ENCODE results near the gene DCST2. TPM values are rescaled to one million over a fixed set of nuclear protein-coding genes. Genes with fewer than 3 reads are reported as not detected.
A peak's percentile ranks its signal among the peaks of the same experiment; 100 is the strongest.

DCST2 gene
- total and polyA plus RNA-seq, 4 donors, result 0.31 to 1.7 (median 1.2) TPM

- Histone ChIP-seq H3K27ac (ENCODE audit: low read depth in 1 of 2, low read length in 1 of 2) (peak overlapping the region in 1 of 2 donors; percentile 37), H3K9me3 (ENCODE audit: control insufficient read depth in 4 of 4, insufficient read depth in 3 of 4, low read length in 3 of 4) (no peaks in the 10 kb centered on the region), H3K36me3 (ENCODE audit: control insufficient read depth in 4 of 4, insufficient read depth in 4 of 4, low read length in 4 of 4) (peaks cover 0 to 15% (median 0%) of the 10 kb centered on the region in 4 donors), H3K27me3 (ENCODE audit: control insufficient read depth in 3 of 3, insufficient read depth in 3 of 3, low read length in 2 of 3) (no peaks in the 10 kb centered on the region), H3K4me1 (ENCODE audit: control insufficient read depth in 5 of 5, insufficient read depth in 5 of 5, low read length in 5 of 5) (peaks cover 2 to 48% (median 17%) of the 10 kb centered on the region in 5 donors), H3K9ac (ENCODE audit: insufficient read depth in 1 of 2, low read length in 2 of 2) (no peak overlapping the region), H3K4me3 (no peak overlapping the region)
- WGBS, 2 donors, result 32 to 53% methylated on average over 5 to 11 of the region's 11 CpGs
- TF ChIP-seq CTCF (IDR thresholded peaks at IDR 0.05; ENCODE audit: control extremely low read depth, extremely low read depth), result no peak
- no peak for ATAC-seq (ENCODE audit: insufficient read depth, low FRiP score)
- no peak for DNase-seq
Measured at GRCh38 chr1:155010211-155010918, 23.2 kb downstream of the DCST2 start.

- no peak for TF ChIP-seq CTCF (IDR thresholded peaks at IDR 0.05; ENCODE audit: control extremely low read depth, extremely low read depth)
- peaks cover 2 to 53% (median 17%) of the 10 kb centered on the region in 5 donors for H3K4me1 ChIP-seq (ENCODE audit: control insufficient read depth in 5 of 5, insufficient read depth in 5 of 5, low read length in 5 of 5)
- H3K9ac ChIP-seq (ENCODE audit: insufficient read depth in 1 of 2, low read length in 2 of 2), result no peak overlapping the region
- H3K4me3 ChIP-seq, result no peak overlapping the region
- no peaks in the 10 kb centered on the region for H3K27me3 ChIP-seq (ENCODE audit: control insufficient read depth in 3 of 3, insufficient read depth in 3 of 3, low read length in 2 of 3)
- ATAC-seq (ENCODE audit: insufficient read depth, low FRiP score) (no peak), DNase-seq (no peak)
- no peaks in the 10 kb centered on the region for H3K9me3 ChIP-seq (ENCODE audit: control insufficient read depth in 4 of 4, insufficient read depth in 3 of 4, low read length in 3 of 4)
- H3K36me3 ChIP-seq (ENCODE audit: control insufficient read depth in 4 of 4, insufficient read depth in 4 of 4, low read length in 4 of 4), result peaks cover 0 to 9% (median 0%) of the 10 kb centered on the region in 4 donors
- WGBS, 2 donors, result 78 to 87% methylated on average over 5 of the region's 5 CpGs
- peak overlapping the region in 1 of 2 donors; percentile 26 for H3K27ac ChIP-seq (ENCODE audit: low read depth in 1 of 2, low read length in 1 of 2)
Measured at GRCh38 chr1:155009742-155010141, 23.8 kb downstream of the DCST2 start.

- ATAC-seq (ENCODE audit: insufficient read depth, low FRiP score), result no peak
- TF ChIP-seq CTCF (IDR thresholded peaks at IDR 0.05; ENCODE audit: control extremely low read depth, extremely low read depth), result no peak
- Histone ChIP-seq H3K9me3 (ENCODE audit: control insufficient read depth in 4 of 4, insufficient read depth in 3 of 4, low read length in 3 of 4) (no peaks in the 10 kb centered on the region), H3K4me1 (ENCODE audit: control insufficient read depth in 5 of 5, insufficient read depth in 5 of 5, low read length in 5 of 5) (peaks cover 4 to 58% (median 22%) of the 10 kb centered on the region in 5 donors), H3K9ac (ENCODE audit: insufficient read depth in 1 of 2, low read length in 2 of 2) (no peak overlapping the region), H3K36me3 (ENCODE audit: control insufficient read depth in 4 of 4, insufficient read depth in 4 of 4, low read length in 4 of 4) (peaks cover 0 to 6% (median 0%) of the 10 kb centered on the region in 4 donors), H3K27ac (ENCODE audit: low read depth in 1 of 2, low read length in 1 of 2) (peak overlapping the region in 1 of 2 donors; percentile 41), H3K27me3 (ENCODE audit: control insufficient read depth in 3 of 3, insufficient read depth in 3 of 3, low read length in 2 of 3) (no peaks in the 10 kb centered on the region), H3K4me3 (peak overlapping the region; percentile 11)
- WGBS, 2 donors, result 71 to 74% methylated on average over 8 to 12 of the region's 12 CpGs
- no peak for DNase-seq
Measured at GRCh38 chr1:155009221-155009711, 24.3 kb downstream of the DCST2 start.
